ENCODE results near the gene TBC1D5.

- no peak for TF ChIP-seq CTCF (IDR thresholded peaks at IDR 0.05)
- no peak for TF ChIP-seq POLR2A (IDR thresholded peaks at IDR 0.05)
Measured at GRCh38 chr3:17183951-17184550, 558.4 kb downstream of the TBC1D5 start.
